Right lobe of liver (tissue), 4 donors: ENCODE measurements around the gene TBC1D8.

Experiments used
- POLR2A ChIP-seq: fragments of 450-650 bp; IDR thresholded peaks from one replicate; pipeline ENCODE4 v1.6.1; 2017; ENCODE audit warnings: antibody characterized with exemption, mild to moderate bottlenecking
- TF ChIP-seq, protein P1 (sequence below), 4 donors: fragments of 200-600 bp in 3 of 4; fragments of 450-650 bp in 1 of 4; IDR thresholded peaks; one replicate each; pipeline versions ENCODE4 v1.5.1 to v1.8.0; 2016 to 2022; ENCODE audit warnings: antibody characterized with exemption in 4 of 4, mild to moderate bottlenecking in 2 of 4
- donor health status: DM: no; HTN: no; CAD: no.
- donor health status: DM: no; HTN: no; CAD: no.
- donor health status: DM: no; HTN: yes; CAD: no.

DNA sequence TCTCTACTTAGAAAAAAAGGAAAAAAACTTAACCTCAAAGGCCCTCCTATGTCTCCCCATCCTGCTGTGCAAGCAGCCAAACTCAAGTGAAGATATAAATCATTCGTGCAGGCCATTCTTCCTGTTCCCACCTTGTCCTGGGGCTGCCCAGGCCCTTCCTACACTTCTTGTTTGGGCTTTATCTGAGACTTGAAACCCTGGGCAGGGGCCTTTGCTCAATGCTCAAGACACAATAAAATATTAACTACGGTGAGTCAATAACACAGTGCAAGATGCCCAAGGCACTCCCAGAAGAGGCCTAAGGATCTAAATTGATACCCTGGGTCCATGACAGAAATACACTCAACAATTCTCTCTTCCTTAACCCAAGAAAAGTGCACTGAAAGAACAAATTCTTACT lies 67.6 kb downstream of the TBC1D8 start:
- TF ChIP-seq, protein P1, sequence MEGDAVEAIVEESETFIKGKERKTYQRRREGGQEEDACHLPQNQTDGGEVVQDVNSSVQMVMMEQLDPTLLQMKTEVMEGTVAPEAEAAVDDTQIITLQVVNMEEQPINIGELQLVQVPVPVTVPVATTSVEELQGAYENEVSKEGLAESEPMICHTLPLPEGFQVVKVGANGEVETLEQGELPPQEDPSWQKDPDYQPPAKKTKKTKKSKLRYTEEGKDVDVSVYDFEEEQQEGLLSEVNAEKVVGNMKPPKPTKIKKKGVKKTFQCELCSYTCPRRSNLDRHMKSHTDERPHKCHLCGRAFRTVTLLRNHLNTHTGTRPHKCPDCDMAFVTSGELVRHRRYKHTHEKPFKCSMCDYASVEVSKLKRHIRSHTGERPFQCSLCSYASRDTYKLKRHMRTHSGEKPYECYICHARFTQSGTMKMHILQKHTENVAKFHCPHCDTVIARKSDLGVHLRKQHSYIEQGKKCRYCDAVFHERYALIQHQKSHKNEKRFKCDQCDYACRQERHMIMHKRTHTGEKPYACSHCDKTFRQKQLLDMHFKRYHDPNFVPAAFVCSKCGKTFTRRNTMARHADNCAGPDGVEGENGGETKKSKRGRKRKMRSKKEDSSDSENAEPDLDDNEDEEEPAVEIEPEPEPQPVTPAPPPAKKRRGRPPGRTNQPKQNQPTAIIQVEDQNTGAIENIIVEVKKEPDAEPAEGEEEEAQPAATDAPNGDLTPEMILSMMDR (IDR thresholded peaks at IDR 0.05): no peak
- TF ChIP-seq POLR2A: no peak
